HepG2 (cell line): ENCODE data around the gene FRMD4B. TPM values are rescaled to one million over a fixed set of nuclear protein-coding genes. Genes with fewer than 3 reads are reported as not detected.

Source experiments
- ATAC-seq: fragments of 200-7000 bp; cut with Tn5 transposase; 3 replicates; pipeline ENCODE4 v1.9.1; 2020; ENCODE audit warnings: mild to moderate bottlenecking, moderate library complexity
- BruUV-seq: library from RNA; stranded (reverse); fragments of 400-500 nt; replicated peaks from 2 replicates; lab custom pipeline; 2021; lab: Mats Ljungman, UMichigan
- CTCF ChIA-PET: fragments of 300-600 bp; formaldehyde crosslinking; extraction: SDS; loops from one replicate; lab custom pipeline; 2021; ENCODE audit warnings: low total read pairs, inconsistent platforms, low intra/inter-chr PET ratio; lab: Yijun Ruan, JAX
- POLR2A ChIA-PET: fragments of 350-600 bp; sonication (Branson Sonifier 250); formaldehyde crosslinking; loops from one replicate; lab custom pipeline; 2020; ENCODE audit warnings: antibody characterized with exemption, inconsistent platforms; lab: Yijun Ruan, JAX
- DNase-seq: peaks from one replicate; pipeline ENCODE4 v3.0.0-alpha.2; 2015; ENCODE audit warnings: low spot score
- FAIRE-seq: peaks from 3 replicates; lab custom pipeline; 2011; peaks lifted over from hg19 to GRCh38; lab: Jason Lieb, UNC
- H2AFZ ChIP-seq: one replicate; pipeline ENCODE4 v1.6.1; 2011; ENCODE audit warnings: low read length, inconsistent platforms
- H3K27ac ChIP-seq: fragments of 300-600 bp; 3 replicates; pipeline ENCODE4 v1.8.0; 2011; ENCODE audit warnings: mixed run types, mild to moderate bottlenecking, mixed read lengths, low read length, inconsistent platforms; ENCODE audit not compliant: insufficient read depth; ENCODE audit errors: extremely low read length
- H3K27me3 ChIP-seq, 2 experiments: fragments of 200-600 bp in 1 of 2; 2 replicates in 1 of 2; 3 replicates in 1 of 2; pipeline versions ENCODE4 v1.6.0 to v1.8.0; 2011; ENCODE audit warnings: low read length in 2 of 2, mild to moderate bottlenecking in 2 of 2, moderate library complexity in 2 of 2, inconsistent platforms in 1 of 2; ENCODE audit not compliant: insufficient read depth in 2 of 2, control insufficient read depth in 1 of 2
- H3K36me3 ChIP-seq, 2 experiments: fragments of 200-600 bp in 1 of 2; replicated peaks in 1 of 2; 2 replicates in 1 of 2; 3 replicates in 1 of 2; pipeline versions ENCODE4 v1.5.1 to v1.8.0; 2011; ENCODE audit warnings: low read length in 2 of 2, inconsistent platforms in 1 of 2; ENCODE audit not compliant: insufficient read depth in 2 of 2, control insufficient read depth in 1 of 2
- H3K4me1 ChIP-seq: 2 replicates; pipeline ENCODE4 v1.5.1; 2012; ENCODE audit warnings: low read length, inconsistent platforms; ENCODE audit not compliant: insufficient read depth
- H3K4me2 ChIP-seq: 2 replicates; pipeline ENCODE4 v1.6.0; 2011; ENCODE audit warnings: low read depth, low read length, inconsistent platforms
- H3K4me3 ChIP-seq, 3 experiments: fragments of 200-600 bp in 1 of 3; sonication (generic), shearing (Covaris generic) in 1 of 3; replicated peaks in 1 of 3; 2 replicates each; pipeline ENCODE4 v1.5.1; 2011 to 2016; ENCODE audit warnings: low read length in 3 of 3, inconsistent platforms in 2 of 3, low read depth in 2 of 3, mild to moderate bottlenecking in 2 of 3, control low read depth in 1 of 3, mixed read lengths in 1 of 3; ENCODE audit not compliant: insufficient read depth in 1 of 3
- H3K79me2 ChIP-seq: one replicate; pipeline ENCODE4 v1.6.1; 2011; ENCODE audit warnings: low read length, inconsistent platforms; ENCODE audit not compliant: insufficient read depth
- H3K9ac ChIP-seq: 2 replicates; pipeline ENCODE4 v1.6.0; 2011; ENCODE audit warnings: mild to moderate bottlenecking, low read depth, low read length, inconsistent platforms; ENCODE audit not compliant: insufficient read depth
- H3K9me3 ChIP-seq: 2 replicates; pipeline ENCODE4 v1.5.1; 2012; ENCODE audit warnings: mild to moderate bottlenecking, low read length
- H4K20me1 ChIP-seq: 2 replicates; pipeline ENCODE4 v1.6.0; 2011; ENCODE audit warnings: inconsistent platforms, mild to moderate bottlenecking, low read length, moderate library complexity; ENCODE audit not compliant: insufficient read depth
- BATF2 ChIP-seq: sonication (generic); formaldehyde crosslinking; IDR thresholded peaks from 2 replicates; pipeline ENCODE4 v1.8.0; 2022; ENCODE audit warnings: mild to moderate bottlenecking, missing genetic modification reagents, moderate library complexity
- ETV6 ChIP-seq: sonication (generic); formaldehyde crosslinking; conservative IDR thresholded peaks from 2 replicates; pipeline ENCODE4 v1.4.0; 2020; ENCODE audit warnings: missing genetic modification reagents
- FOXC1 ChIP-seq: sonication (generic); formaldehyde crosslinking; IDR thresholded peaks from 2 replicates; pipeline ENCODE4 v1.8.0; 2022; ENCODE audit warnings: mild to moderate bottlenecking, missing genetic modification reagents, borderline replicate concordance
- HMG20B ChIP-seq: conservative IDR thresholded peaks from 2 replicates; pipeline ENCODE4 v1.6.1; 2016; ENCODE audit warnings: missing genetic modification reagents, missing compliant biosample characterization
- ISL2 ChIP-seq: sonication (generic); formaldehyde crosslinking; IDR thresholded peaks from 2 replicates; pipeline ENCODE4 v1.5.0; 2020; ENCODE audit warnings: missing genetic modification reagents
- NBN ChIP-seq: fragments of 450-650 bp; conservative IDR thresholded peaks from 2 replicates; pipeline ENCODE4 v1.6.1; 2017
- NR2F6 ChIP-seq, 2 experiments: IDR thresholded peaks; 2 replicates each; pipeline ENCODE4 v1.6.1; 2016; ENCODE audit warnings: antibody characterized with exemption in 1 of 2, mild to moderate bottlenecking in 1 of 2
- NR3C1 ChIP-seq: sonication (generic); formaldehyde crosslinking; IDR thresholded peaks from 2 replicates; pipeline ENCODE4 v1.4.0; 2020; ENCODE audit warnings: missing genetic modification reagents
- POGZ ChIP-seq: sonication (generic); formaldehyde crosslinking; IDR thresholded peaks from 2 replicates; pipeline ENCODE4 v1.4.0; 2020; ENCODE audit warnings: mild to moderate bottlenecking, missing genetic modification reagents
- SMYD3 ChIP-seq: sonication (generic); formaldehyde crosslinking; IDR thresholded peaks from 2 replicates; pipeline ENCODE4 v1.8.1; 2023; ENCODE audit warnings: mild to moderate bottlenecking, missing genetic modification reagents
- SP1 ChIP-seq, 2 experiments: fragments of 450-650 bp in 1 of 2; sonication (generic) in 1 of 2; formaldehyde crosslinking in 1 of 2; IDR thresholded peaks; 2 replicates each; pipeline versions ENCODE4 v1.4.0 to v1.6.1; 2016 to 2020; ENCODE audit warnings: missing genetic modification reagents in 1 of 2
- SSRP1 ChIP-seq: IDR thresholded peaks from 2 replicates; pipeline ENCODE4 v1.6.1; 2016; ENCODE audit warnings: control low read depth
- TRAFD1 ChIP-seq: sonication (generic); formaldehyde crosslinking; IDR thresholded peaks from 2 replicates; pipeline ENCODE4 v1.5.1; 2020; ENCODE audit warnings: missing genetic modification reagents, mild to moderate bottlenecking, borderline replicate concordance
- ZNF205 ChIP-seq: IDR thresholded peaks from 2 replicates; pipeline ENCODE4 v1.6.1; 2018; ENCODE audit warnings: missing biosample characterization, missing genetic modification reagents
- ZNF282 ChIP-seq: fragments of 450-650 bp; IDR thresholded peaks from 2 replicates; pipeline ENCODE4 v1.6.1; 2018; ENCODE audit not compliant: partially characterized antibody
- ZNF83 ChIP-seq: sonication (generic); formaldehyde crosslinking; IDR thresholded peaks from 2 replicates; pipeline ENCODE4 v1.4.0; 2020; ENCODE audit warnings: missing genetic modification reagents, mild to moderate bottlenecking, borderline replicate concordance
- WGBS: methylation state at CpG from one replicate; pipeline ENCODE4 v1.1.6; 2017; ENCODE audit warnings: low lambda C conversion rate; 5-methylcytosine and 5-hydroxymethylcytosine counted together
- in situ Hi-C: cut with HindIII; loops from 2 replicates; pipeline ENCODE4 v1.10.0; 2017; ENCODE audit warnings: low pct_unique_long_range_greater_than_20kb; ENCODE audit not compliant: extremely low pct_ligation_motif_present
- intact Hi-C: fragments of 100-400 bp; cut with micrococcal nuclease; formaldehyde crosslinking; loops from one replicate; pipeline ENCODE4 v1.10.0; 2022; ENCODE audit not compliant: unreplicated experiment
- polyA plus RNA-seq, 8 experiments: library from polyadenylated mRNA; depleted of rRNA in 3 of 8; stranded (reverse) in 7 of 8; unstranded in 1 of 8; fragments of >200 nt; fragmentation: Illumina TruSeq in 4 of 8; extraction: Trizol in 4 of 8; gene quantifications; 2 replicates each; pipeline versions ENCODE4 v1.2.1 to v1.2.3, GENCODE V29; 2011 to 2016; ENCODE audit warnings: low read depth in 4 of 8, missing spikeins in 1 of 8, mixed read lengths in 1 of 8; ENCODE audit not compliant: insufficient read depth in 1 of 8
- total RNA-seq, 5 experiments: library from RNA; depleted of rRNA; stranded (reverse); fragments of >200 nt; fragmentation: Illumina TruSeq; extraction: Trizol; gene quantifications; 2 replicates each; pipeline ENCODE4 v1.2.3, GENCODE V29; 2016; ENCODE audit warnings: low read depth in 1 of 5
- TF ChIP-seq, protein P1 (sequence below): sonication (generic); formaldehyde crosslinking; IDR thresholded peaks from 2 replicates; pipeline ENCODE4 v1.4.0; 2020; ENCODE audit warnings: missing genetic modification reagents, mild to moderate bottlenecking, borderline replicate concordance
- TF ChIP-seq, protein P2 (sequence below): sonication (generic); formaldehyde crosslinking; IDR thresholded peaks from 2 replicates; pipeline ENCODE4 v1.4.0; 2020; ENCODE audit warnings: missing genetic modification reagents

FRMD4B gene
- total and polyA plus RNA-seq, 2 of the 13 experiments (the other 11 are each of a cell fraction or from before 2014, with no cell fraction given): 3.0 to 3.3 TPM

- TF ChIP-seq, protein P1, sequence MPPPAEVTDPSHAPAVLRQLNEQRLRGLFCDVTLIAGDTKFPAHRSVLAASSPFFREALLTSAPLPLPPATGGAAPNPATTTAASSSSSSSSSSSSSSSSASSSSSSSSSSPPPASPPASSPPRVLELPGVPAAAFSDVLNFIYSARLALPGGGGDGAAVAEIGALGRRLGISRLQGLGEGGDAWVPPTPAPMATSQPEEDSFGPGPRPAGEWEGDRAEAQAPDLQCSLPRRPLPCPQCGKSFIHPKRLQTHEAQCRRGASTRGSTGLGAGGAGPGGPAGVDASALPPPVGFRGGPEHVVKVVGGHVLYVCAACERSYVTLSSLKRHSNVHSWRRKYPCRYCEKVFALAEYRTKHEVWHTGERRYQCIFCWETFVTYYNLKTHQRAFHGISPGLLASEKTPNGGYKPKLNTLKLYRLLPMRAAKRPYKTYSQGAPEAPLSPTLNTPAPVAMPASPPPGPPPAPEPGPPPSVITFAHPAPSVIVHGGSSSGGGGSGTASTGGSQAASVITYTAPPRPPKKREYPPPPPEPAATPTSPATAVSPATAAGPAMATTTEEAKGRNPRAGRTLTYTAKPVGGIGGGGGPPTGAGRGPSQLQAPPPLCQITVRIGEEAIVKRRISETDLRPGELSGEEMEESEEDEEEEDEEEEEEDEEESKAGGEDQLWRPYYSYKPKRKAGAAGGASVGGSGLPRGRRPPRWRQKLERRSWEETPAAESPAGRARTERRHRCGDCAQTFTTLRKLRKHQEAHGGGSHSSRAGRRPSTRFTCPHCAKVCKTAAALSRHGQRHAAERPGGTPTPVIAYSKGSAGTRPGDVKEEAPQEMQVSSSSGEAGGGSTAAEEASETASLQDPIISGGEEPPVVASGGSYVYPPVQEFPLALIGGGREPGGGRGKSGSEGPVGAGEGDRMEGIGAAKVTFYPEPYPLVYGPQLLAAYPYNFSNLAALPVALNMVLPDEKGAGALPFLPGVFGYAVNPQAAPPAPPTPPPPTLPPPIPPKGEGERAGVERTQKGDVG (CRISPR knock-in tag): no peak
- TF ChIP-seq FOXC1 (CRISPR knock-in tag): no peak
- TF ChIP-seq SMYD3 (CRISPR knock-in tag): no peak
- no peak for TF ChIP-seq NR2F6 (IDR thresholded peaks at IDR 0.05)
- TF ChIP-seq NR2F6 (CRISPR knock-in tag; IDR thresholded peaks at IDR 0.05): no peak
- TF ChIP-seq ZNF205 (CRISPR knock-in tag): no peak
- TF ChIP-seq SSRP1 (CRISPR knock-in tag): no peak
- TF ChIP-seq ZNF83 (CRISPR knock-in tag): no peak
- no peak for TF ChIP-seq ZNF282
- TF ChIP-seq HMG20B: no peak
These were observed 665 bp downstream of the FRMD4B start (continued) for GRCh38 chr3:69385123-69385722.

DNA sequence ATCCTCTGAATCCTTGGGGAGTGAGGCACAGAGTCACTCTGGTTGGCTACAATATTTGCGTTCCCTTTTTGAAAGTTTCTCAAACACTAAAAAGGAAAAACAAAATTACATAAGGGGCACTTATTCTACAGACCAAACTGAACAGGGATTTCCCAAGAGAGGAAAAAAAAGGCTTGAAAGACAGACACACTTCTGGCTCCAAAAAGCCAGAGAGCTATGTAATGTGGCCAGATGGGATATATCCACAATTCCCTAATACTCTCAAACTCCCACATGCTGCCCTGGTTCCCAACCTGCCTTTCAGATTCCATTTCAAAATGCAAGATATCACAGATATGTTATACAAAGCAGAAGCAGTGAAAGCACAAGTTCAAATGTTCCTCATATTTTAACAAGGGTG, 1.6 kb downstream of the FRMD4B start:
- in situ Hi-C loops: no loop called here
- no peak for FAIRE-seq
- Histone ChIP-seq H3K4me2 (no peak overlapping the region), H3K27me3 (peaks cover 4 to 27% of the 10 kb centered on the region in 2 experiments), H4K20me1 (no peaks in the 10 kb centered on the region), H3K9ac (no peak overlapping the region), H3K36me3 (no peaks in the 10 kb centered on the region), H3K27ac (no peak overlapping the region), H3K9me3 (no peaks in the 10 kb centered on the region), H3K79me2 (no peaks in the 10 kb centered on the region), H3K4me3 (no peak overlapping the region), H3K4me1 (peaks cover 8% of the 10 kb centered on the region; the same call in 1 of the 2 replicates), H2AFZ (no peak overlapping the region)
- ChIA-PET POLR2A (no interaction called here), CTCF (no interaction called here)
- intact Hi-C loops: no loop called here
- no peak for DNase-seq
- BruUV-seq: no TSS peak
- WGBS: 27% methylated on average over 1 of the region's 1 CpG
- no peak for ATAC-seq
- no peak for TF ChIP-seq BATF2 (CRISPR knock-in tag)
- no peak for TF ChIP-seq NR3C1 (CRISPR knock-in tag)
- TF ChIP-seq TRAFD1 (CRISPR knock-in tag): no peak
- TF ChIP-seq ETV6: no peak
- TF ChIP-seq ISL2: no peak
- TF ChIP-seq SP1 (IDR thresholded peaks at IDR 0.05): no peak
- TF ChIP-seq SP1 (CRISPR knock-in tag; IDR thresholded peaks at IDR 0.05): no peak
- no peak for TF ChIP-seq POGZ (CRISPR knock-in tag)
- TF ChIP-seq, protein P2, sequence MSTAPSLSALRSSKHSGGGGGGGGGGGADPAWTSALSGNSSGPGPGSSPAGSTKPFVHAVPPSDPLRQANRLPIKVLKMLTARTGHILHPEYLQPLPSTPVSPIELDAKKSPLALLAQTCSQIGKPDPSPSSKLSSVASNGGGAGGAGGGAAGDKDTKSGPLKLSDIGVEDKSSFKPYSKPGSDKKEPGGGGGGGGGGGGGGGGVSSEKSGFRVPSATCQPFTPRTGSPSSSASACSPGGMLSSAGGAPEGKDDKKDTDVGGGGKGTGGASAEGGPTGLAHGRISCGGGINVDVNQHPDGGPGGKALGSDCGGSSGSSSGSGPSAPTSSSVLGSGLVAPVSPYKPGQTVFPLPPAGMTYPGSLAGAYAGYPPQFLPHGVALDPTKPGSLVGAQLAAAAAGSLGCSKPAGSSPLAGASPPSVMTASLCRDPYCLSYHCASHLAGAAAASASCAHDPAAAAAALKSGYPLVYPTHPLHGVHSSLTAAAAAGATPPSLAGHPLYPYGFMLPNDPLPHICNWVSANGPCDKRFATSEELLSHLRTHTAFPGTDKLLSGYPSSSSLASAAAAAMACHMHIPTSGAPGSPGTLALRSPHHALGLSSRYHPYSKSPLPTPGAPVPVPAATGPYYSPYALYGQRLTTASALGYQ: no peak
- no peak for TF ChIP-seq NBN
